Gastrocnemius medialis (tissue), 4 donors: Measurements from ENCODE around the gene SMC1B.

ENCODE experiments used
- CTCF ChIP-seq, 5 experiments: fragments of 450-650 bp in 3 of 5; fragments of 200-600 bp in 2 of 5; sonication (generic) in 2 of 5; IDR thresholded peaks in 4 of 5; conservative IDR thresholded peaks in 1 of 5; 1 replicate in 4 of 5; 2 replicates in 1 of 5; pipeline ENCODE4 v1.5.1; 2016 to 2019; ENCODE audit warnings: antibody characterized with exemption in 5 of 5, mild to moderate bottlenecking in 3 of 5, moderate library complexity in 3 of 5
- POLR2A ChIP-seq, 2 donors: fragments of 450-650 bp; IDR thresholded peaks; one replicate each; pipeline ENCODE4 v1.6.1; 2017; ENCODE audit warnings: antibody characterized with exemption in 2 of 2, mild to moderate bottlenecking in 2 of 2, moderate library complexity in 2 of 2

GRCh38 chr22:45353786-45354185 lies 59.6 kb downstream of the SMC1B start:
- no peak for TF ChIP-seq CTCF (IDR thresholded peaks at IDR 0.05 in 4 of 5, conservative IDR thresholded peaks at IDR 0.05 in 1 of 5)
- TF ChIP-seq POLR2A (IDR thresholded peaks at IDR 0.05): no peak
